Mucosa of stomach (tissue), 1 donor: ENCODE measurements around the gene MACROD1.

Experiments used
- H3K27me3 ChIP-seq: one replicate; pipeline ENCODE4 v1.7.0; 2013; ENCODE audit warnings: mild to moderate bottlenecking, low read length; ENCODE audit not compliant: control insufficient read depth, insufficient read depth
- H3K36me3 ChIP-seq: one replicate; pipeline ENCODE4 v1.7.0; 2013; ENCODE audit warnings: low read length; ENCODE audit not compliant: control insufficient read depth, insufficient read depth
- H3K4me1 ChIP-seq: one replicate; pipeline ENCODE4 v1.7.0; 2013; ENCODE audit warnings: mild to moderate bottlenecking, low read length; ENCODE audit not compliant: control insufficient read depth, insufficient read depth
- H3K4me3 ChIP-seq: one replicate; pipeline ENCODE4 v1.7.0; 2013; ENCODE audit warnings: low read length
- H3K9ac ChIP-seq: one replicate; pipeline ENCODE4 v1.7.0; 2013; ENCODE audit warnings: mild to moderate bottlenecking, low read length, moderate library complexity
- H3K9me3 ChIP-seq: one replicate; pipeline ENCODE4 v1.7.0; 2013; ENCODE audit warnings: mild to moderate bottlenecking, low read length, moderate library complexity; ENCODE audit not compliant: control insufficient read depth
- donor health status: Pancreatic carcinoma.

MACROD1 gene

GRCh38 chr11:63998558-63999348 is 167.2 kb downstream of the MACROD1 start:
- Histone ChIP-seq H3K4me3 (no peak overlapping the region), H3K27me3 (peaks cover 10% of the 10 kb centered on the region), H3K36me3 (no peaks in the 10 kb centered on the region), H3K9me3 (no peaks in the 10 kb centered on the region), H3K9ac (no peak overlapping the region), H3K4me1 (peaks cover 20% of the 10 kb centered on the region)

GRCh38 chr11:63997801-63998337 is 168.0 kb downstream of the MACROD1 start:
- H3K9me3 ChIP-seq, result no peaks in the 10 kb centered on the region
- H3K4me1 ChIP-seq, result peaks cover 20% of the 10 kb centered on the region
- H3K4me3 ChIP-seq, result no peak overlapping the region
- H3K9ac ChIP-seq, result no peak overlapping the region
- no peaks in the 10 kb centered on the region for H3K36me3 ChIP-seq
- peaks cover 10% of the 10 kb centered on the region for H3K27me3 ChIP-seq

GRCh38 chr11:63997104-63997700 is 168.7 kb downstream of the MACROD1 start:
- Histone ChIP-seq H3K36me3 (no peaks in the 10 kb centered on the region), H3K27me3 (peaks cover 10% of the 10 kb centered on the region), H3K4me1 (peaks cover 20% of the 10 kb centered on the region), H3K9ac (no peak overlapping the region), H3K4me3 (no peak overlapping the region), H3K9me3 (no peaks in the 10 kb centered on the region)

GRCh38 chr11:63996512-63996911 is 169.4 kb downstream of the MACROD1 start:
- Histone ChIP-seq H3K9me3 (no peaks in the 10 kb centered on the region), H3K36me3 (no peaks in the 10 kb centered on the region), H3K27me3 (peaks cover 10% of the 10 kb centered on the region), H3K4me1 (peaks cover 20% of the 10 kb centered on the region), H3K9ac (no peak overlapping the region), H3K4me3 (no peak overlapping the region)

GRCh38 chr11:63993993-63994392 is 171.9 kb downstream of the MACROD1 start:
- no peaks in the 10 kb centered on the region for H3K36me3 ChIP-seq
- no peaks in the 10 kb centered on the region for H3K9me3 ChIP-seq
- H3K4me3 ChIP-seq, result no peak overlapping the region
- no peak overlapping the region for H3K9ac ChIP-seq
- H3K4me1 ChIP-seq, result peaks cover 2% of the 10 kb centered on the region
- H3K27me3 ChIP-seq, result no peaks in the 10 kb centered on the region

GRCh38 chr11:63993100-63993499 is 172.8 kb downstream of the MACROD1 start:
- Histone ChIP-seq H3K9me3 (no peaks in the 10 kb centered on the region), H3K4me3 (no peak overlapping the region), H3K4me1 (no peaks in the 10 kb centered on the region), H3K36me3 (no peaks in the 10 kb centered on the region), H3K9ac (no peak overlapping the region), H3K27me3 (no peaks in the 10 kb centered on the region)

GRCh38 chr11:63991558-63991957 is 174.4 kb downstream of the MACROD1 start:
- Histone ChIP-seq H3K9ac (no peak overlapping the region), H3K9me3 (no peaks in the 10 kb centered on the region), H3K27me3 (no peaks in the 10 kb centered on the region), H3K4me3 (no peak overlapping the region), H3K36me3 (no peaks in the 10 kb centered on the region), H3K4me1 (peaks cover 6% of the 10 kb centered on the region)

- no peaks in the 10 kb centered on the region for H3K36me3 ChIP-seq
- no peaks in the 10 kb centered on the region for H3K9me3 ChIP-seq
- H3K4me3 ChIP-seq, result peak overlapping the region; percentile 65
- peaks cover 11% of the 10 kb centered on the region for H3K4me1 ChIP-seq
- H3K27me3 ChIP-seq, result no peaks in the 10 kb centered on the region
- peak overlapping the region; percentile 87 for H3K9ac ChIP-seq
These were observed 178.9 kb downstream of the MACROD1 start for GRCh38 chr11:63986932-63987513.

- no peaks in the 10 kb centered on the region for H3K27me3 ChIP-seq
- H3K9ac ChIP-seq, result peak within 1 kb of the TSS; percentile 87
- no peaks in the 10 kb centered on the region for H3K36me3 ChIP-seq
- no peaks in the 10 kb centered on the region for H3K9me3 ChIP-seq
- H3K4me3 ChIP-seq, result peak within 1 kb of the TSS; percentile 65
- H3K4me1 ChIP-seq, result peaks cover 11% of the 10 kb centered on the region
These were observed 179.6 kb downstream of the MACROD1 start, which contains the start of gene OTUB1 for GRCh38 chr11:63986156-63986931. TSS of gene OTUB1 (plus strand) at chr11:63986438. CDS start at chr11:63986457, 19 bp downstream.

GRCh38 chr11:63985812-63986155 is 180.1 kb downstream of the MACROD1 start:
- H3K9ac ChIP-seq, result peak overlapping the region; percentile 87
- H3K36me3 ChIP-seq, result no peaks in the 10 kb centered on the region
- no peaks in the 10 kb centered on the region for H3K9me3 ChIP-seq
- no peaks in the 10 kb centered on the region for H3K27me3 ChIP-seq
- H3K4me1 ChIP-seq, result peaks cover 11% of the 10 kb centered on the region
- H3K4me3 ChIP-seq, result peak overlapping the region; percentile 65

GRCh38 chr11:63979426-63979825 is 186.5 kb downstream of the MACROD1 start:
- Histone ChIP-seq H3K9ac (peak overlapping the region; percentile 3), H3K36me3 (no peaks in the 10 kb centered on the region)

More at GRCh38 chr11:63979426-63979825, 186.5 kb downstream of the MACROD1 start:
- no peaks in the 10 kb centered on the region for H3K27me3 ChIP-seq
- peaks cover 26% of the 10 kb centered on the region for H3K4me1 ChIP-seq
- no peak overlapping the region for H3K4me3 ChIP-seq
- H3K9me3 ChIP-seq, result no peaks in the 10 kb centered on the region
